Kasumi-1 (cell line): ENCODE data around the gene CDK11A.
A peak's percentile ranks its signal among the peaks of the same experiment; 100 is the strongest.
"Not testable (repeated sequence)": the region's sequence is repeated elsewhere in the genome, so short reads cannot be mapped to it uniquely, and the experiment has no call there.

Experiments used
- DNase-seq, 2 experiments: peaks; one replicate each; lab custom pipeline; 2025; lab: John Stamatoyannopoulos, UW

The CDK11A gene

DNA sequence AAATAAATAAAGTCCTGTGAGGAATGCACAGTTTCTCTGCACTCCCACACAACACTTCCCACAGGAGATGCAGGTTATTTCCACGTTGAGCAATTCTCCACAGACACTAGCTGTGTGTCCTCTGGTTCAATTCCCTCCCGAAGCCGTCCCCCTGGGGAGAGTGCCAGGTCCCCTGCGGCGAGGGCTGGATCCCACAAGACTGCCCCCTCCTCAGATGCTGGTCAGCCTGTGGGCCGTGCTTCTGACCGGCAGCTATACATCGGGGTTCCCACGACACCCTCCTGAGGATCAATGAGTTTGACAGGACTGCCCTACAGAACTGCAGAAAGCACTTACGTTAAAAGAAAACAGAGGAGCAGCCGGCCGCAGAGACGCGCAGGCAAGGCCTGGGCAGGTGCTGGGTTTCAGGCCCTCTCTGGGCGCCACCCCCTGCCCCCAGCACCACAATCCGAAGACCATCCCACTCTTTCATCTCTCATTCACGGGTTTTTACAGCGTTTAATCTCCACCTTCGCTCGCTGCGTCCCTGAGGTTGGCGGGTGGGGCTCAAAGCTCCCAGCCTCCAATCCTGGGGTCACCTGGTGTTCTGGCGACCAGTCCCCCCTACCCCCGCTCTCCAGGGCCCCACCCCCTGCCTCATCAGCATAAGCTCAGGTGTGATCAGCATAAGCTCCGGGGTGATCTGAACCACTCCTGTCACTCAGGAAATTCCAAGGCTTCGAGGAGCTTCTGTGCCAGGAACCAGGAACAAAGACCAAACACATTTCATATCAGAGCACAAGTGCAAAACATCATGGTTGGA is 40.9 kb downstream of the CDK11A start:
- DNase-seq: no peak

GRCh38 chr1:1680912-1681273 is 43.3 kb downstream of the CDK11A start:
- no peak for DNase-seq

DNA sequence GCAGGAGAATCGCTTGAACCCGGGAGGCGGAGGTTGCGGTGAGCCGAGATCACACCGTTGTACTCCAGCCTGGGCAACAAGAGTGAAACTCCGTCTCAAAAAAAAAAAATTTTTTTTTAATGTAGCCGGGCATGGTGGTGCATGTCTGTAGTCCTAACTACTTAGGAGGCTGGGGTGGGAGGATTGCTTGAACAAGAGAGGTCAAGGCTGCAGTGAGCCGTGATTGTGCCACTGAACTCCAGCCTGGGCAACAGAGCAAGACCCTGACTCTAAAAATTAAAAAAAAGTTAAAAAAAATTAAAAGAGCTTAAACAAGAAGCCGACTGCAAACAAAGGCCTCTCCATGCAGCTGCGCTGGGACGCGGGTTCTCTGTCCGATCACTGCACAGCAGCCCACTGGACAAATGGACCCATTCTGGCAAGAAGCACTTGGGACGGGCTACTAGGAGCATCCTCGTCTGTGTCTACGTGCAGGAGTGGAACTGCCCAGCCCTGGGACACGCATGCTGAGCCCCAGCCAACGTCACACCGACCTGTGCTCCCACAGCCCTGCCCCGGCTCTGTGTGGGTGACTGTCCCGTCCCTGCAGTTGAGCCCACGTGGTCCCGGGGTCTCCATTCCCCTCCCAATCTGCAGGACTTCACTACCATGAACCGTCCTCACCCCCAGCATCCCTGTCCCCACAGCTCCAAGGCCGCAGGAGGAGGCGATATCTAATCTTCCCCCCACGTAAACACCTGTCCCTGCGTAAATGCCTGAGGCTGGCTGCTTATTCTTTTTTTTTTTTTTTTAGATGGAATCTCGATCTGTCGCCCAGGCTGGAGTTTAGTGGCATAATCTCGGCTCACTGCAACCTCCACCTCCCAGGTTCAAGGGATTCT is 43.9 kb downstream of the CDK11A start:
- no peak for DNase-seq

- peak; percentile 17 to 28 for DNase-seq
Observed at GRCh38 chr1:1678581-1679380, 45.4 kb downstream of the CDK11A start.

GRCh38 chr1:1677718-1678580 is 46.2 kb downstream of the CDK11A start:
- peak; percentile 43 to 47 for DNase-seq

DNA sequence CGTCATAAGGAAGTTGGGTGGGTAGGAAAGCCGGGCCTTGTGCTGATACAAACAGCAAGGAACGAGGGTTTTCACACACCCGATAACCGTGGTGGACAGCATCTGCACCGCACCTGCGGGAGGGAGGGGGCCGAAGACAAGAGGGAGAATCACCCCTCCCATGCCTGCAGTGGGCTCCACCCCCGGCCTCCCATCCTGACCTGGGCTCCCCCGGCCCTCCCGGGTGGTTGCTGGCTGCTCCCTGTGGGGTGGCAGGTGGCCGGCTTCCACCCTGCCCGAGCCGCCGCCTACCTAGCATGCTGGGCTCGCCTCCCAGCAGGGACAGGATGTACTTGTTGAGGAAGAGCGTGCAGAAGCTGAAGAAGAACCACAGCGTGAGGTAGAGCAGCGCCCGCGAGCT is 48.1 kb downstream of the CDK11A start:
- DNase-seq: not testable (repeated sequence)

DNA sequence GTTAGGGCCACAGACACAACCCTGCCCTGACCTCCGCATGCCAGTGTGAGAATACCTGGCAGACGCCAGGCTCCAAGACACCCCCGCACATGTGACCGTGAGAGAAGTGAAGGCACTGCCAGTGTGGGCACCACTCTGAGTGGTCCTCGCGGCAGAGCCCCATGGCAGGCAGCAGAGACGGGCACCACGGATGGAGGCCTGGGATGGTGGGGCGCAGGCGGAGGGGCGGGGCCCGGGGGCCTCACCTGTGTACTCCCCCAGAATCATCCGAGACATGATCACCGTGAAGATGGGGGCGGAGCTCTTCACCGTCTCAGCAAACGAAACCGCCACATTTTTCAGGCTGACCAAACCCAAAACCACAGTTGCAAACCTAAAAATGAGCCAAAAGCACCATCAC is 48.9 kb downstream of the CDK11A start:
- not testable (repeated sequence) for DNase-seq

GRCh38 chr1:1674806-1675205 is 49.4 kb downstream of the CDK11A start:
- not testable (repeated sequence) for DNase-seq

GRCh38 chr1:1672181-1672965 is 51.8 kb downstream of the CDK11A start:
- DNase-seq: peak; percentile 55 to 65

DNA sequence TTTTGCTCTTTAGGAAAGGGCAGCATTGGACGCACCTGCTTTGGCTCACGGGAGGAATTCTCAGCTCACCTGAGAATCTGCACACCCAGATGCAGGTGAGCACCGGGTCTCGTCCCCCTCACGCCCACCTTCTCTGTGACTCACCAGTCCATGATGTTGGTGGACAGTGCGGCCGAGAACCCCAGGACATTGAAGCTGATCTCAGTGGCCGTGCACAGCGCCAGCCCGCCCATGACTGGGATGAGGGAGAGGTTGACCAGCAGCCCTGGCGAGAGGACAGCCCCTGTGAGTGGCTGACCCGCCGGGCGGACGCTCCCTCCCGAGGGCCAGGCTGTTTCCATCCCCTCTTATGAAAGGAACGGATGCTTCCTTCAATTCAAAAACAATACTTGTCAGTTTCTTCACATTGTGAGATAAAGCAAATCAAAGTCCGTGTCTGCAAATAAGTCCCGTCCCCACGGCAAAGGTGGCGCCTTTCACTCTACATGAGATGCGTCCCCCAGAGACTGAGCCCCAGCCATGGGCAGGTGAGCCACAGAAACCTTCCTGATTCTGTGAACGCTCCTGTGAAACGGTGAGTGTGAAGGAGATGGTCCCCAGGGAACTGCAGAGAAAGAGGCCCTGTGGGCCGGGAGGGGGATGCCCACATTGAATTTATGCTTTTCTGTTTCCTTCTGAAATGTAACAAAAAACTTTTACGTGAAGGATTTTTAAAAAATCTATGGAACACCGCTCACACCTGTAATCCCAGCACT is 52.6 kb downstream of the CDK11A start:
- no peak for DNase-seq

- no peak for DNase-seq
Observed at GRCh38 chr1:1670866-1671265, 53.3 kb downstream of the CDK11A start.

DNA sequence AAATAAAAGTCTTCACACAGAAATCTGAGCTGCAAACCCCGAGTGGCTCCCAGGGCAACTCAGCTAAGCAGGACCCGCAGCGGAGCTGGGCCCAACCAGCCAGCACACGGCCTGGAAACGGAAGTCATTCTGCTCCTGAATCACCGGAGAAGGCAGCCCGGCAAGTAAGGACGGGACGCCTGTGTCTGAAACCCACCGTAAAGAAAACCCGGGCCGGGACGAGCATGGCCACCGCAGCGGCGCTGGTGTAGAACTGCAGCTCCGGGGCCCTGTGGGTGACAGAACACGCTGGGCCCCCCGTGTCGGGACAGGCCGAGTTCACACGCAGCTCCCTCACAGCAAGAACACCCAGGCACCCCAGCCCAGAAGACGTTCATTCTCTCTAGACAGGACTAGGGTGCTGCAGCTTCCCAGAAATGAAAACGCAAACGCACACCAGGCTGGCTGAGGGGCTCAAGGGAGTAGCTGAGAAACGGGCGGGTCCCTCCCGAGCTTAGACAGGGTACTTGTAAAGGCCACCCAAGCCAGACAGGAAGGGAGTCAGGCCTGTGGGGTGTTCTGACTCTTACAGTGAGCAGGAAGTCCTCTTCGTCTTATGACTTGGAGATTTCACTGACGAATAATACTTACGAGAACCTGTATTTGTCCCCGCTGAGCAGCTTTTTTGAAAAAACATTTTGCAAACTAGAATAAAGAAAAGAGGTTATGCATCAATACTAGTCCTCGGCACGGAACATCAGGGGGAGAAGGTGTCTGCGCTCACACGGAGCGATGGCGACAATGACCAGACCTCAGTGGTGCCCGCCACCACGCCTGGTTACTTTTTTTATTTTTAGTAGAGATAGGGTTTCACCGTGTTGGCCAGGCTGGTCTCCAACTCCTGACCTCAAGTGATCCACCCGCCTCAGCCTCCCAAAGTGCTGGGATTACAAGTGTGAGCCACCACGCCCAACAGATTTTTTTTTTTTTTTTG is 54.4 kb downstream of the CDK11A start:
- DNase-seq: peak; percentile 83 to 87

DNA sequence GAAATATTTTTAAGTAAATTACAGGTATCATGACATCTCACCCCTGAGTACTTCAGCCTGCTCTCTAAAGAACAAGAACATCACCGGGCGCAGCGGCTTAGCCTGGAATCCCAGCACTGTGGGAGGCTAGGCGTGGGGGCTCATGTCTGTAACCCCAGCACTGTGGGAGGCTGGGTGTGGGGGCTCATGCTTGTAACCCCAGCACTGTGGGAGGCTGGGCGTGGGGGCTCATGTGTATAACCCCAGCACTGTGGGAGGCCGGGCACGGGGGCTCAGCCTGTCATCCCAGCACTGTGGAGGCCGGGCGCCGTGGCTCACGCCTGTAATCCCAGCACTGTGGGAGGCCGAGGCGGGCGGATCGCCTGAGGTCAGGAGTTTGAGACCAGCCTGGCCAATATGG is 57.6 kb downstream of the CDK11A start:
- DNase-seq: no peak

DNA sequence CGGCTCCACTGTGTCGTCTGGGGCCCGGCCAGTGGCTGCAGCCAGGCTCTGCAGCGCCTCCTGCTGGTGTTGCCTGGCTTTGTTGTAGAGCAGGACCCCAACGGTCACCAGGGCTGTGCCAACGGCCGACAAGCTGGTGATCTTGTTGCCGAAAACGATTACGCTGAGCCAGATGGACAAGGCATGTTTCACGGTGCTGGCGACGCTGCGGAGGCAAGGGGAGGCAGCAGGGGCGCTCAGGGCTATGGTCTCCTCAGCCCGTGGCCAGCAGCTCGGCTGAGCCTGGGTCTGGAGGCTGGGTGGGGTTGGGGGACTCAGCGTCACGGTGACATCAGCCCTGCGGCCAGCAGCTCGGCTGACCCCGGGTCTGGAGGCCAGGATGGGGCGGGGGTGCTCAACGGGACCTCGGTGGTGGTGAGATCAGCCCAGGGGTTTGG is 58.3 kb downstream of the CDK11A start:
- no peak for DNase-seq

DNA sequence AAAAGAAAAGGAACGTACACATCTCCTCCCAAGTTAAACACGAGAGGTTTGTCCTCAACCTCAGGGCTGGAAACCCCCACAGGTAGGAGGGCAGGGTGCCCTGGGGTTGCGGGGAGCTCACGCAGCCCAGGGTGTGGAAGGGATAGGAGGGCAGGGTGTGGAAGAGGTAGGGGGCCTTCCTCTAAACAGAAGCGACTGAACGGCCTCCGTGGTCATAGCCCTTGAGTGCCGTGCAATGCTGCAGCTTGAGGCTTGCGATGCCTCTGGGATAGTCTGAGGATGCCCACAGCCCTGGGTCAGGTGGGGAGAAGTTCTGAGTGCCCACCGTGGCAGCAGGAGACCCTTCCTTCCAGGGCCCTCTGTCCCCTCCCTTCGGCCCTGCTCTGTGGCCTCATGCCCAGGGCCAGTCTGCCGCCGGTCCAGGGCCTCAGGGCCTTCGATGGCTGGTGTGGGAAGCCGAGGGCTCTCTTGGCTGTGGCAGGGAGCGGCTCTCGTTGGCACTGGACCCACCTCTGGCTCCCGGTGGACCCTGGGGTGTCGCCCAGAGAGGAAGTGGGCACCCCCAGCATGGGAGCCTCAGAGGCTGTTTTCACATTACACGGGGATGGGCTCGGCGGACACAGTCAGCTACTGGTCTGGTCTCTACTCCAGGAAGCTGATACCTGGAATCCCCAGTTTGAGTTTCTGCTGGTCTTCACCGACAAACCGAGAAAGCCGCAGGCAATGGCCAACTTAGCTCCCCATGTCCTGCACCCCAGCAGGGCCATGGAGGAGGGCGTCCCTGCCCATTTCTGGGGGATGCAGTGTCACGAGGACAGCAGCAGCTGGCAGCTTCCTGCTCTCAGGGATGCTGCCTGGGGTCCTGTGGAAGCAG is 59.0 kb downstream of the CDK11A start:
- DNase-seq: no peak

- DNase-seq: not testable (repeated sequence)
Observed at GRCh38 chr1:1664318-1664717, 59.8 kb downstream of the CDK11A start.

GRCh38 chr1:1662830-1663560 is 61.2 kb downstream of the CDK11A start:
- DNase-seq: peak; percentile 15 to 22
